A549 (cell line): Measurements from ENCODE around the gene TMEM272. TPM values are rescaled to one million over a fixed set of nuclear protein-coding genes. Genes with fewer than 3 reads are reported as not detected.

ENCODE experiments used
- ATAC-seq, 2 experiments: fragments of 200-7000 bp in 1 of 2; fragments of >200 bp in 1 of 2; cut with Nextera tagmentation in 1 of 2; cut with Tn5 transposase in 1 of 2; 3 replicates each; pipeline versions ENCODE4 v1.8.0 to v1.9.1; 2018 to 2020; ENCODE audit warnings: mild to moderate bottlenecking in 1 of 2, moderate library complexity in 1 of 2
- CTCF ChIA-PET: fragments of 300-600 bp; sonication (Branson Sonifier 250); formaldehyde crosslinking; extraction: SDS; loops from one replicate; lab custom pipeline; 2021; ENCODE audit warnings: antibody characterized with exemption, inconsistent platforms; lab: Yijun Ruan, JAX
- POLR2A ChIA-PET: fragments of 350-600 bp; formaldehyde crosslinking; extraction: SDS; loops from one replicate; lab custom pipeline; 2021; ENCODE audit warnings: antibody characterized with exemption, inconsistent platforms; lab: Yijun Ruan, JAX
- DNase-seq, 2 experiments: peaks; one replicate each; pipeline versions ENCODE4 v3.0.0 to v3.0.0-alpha.2; 2011 to 2016; ENCODE audit warnings: low read depth in 1 of 2, low spot score in 1 of 2
- FAIRE-seq: peaks from 2 replicates; lab custom pipeline; 2011; peaks lifted over from hg19 to GRCh38; lab: Jason Lieb, UNC
- H3K27ac ChIP-seq, 2 experiments: fragments of >200 bp; sonication (Bioruptor Twin); formaldehyde crosslinking; 3 replicates each; pipeline ENCODE4 v1.5.1; 2016 to 2017
- H3K4me1 ChIP-seq: fragments of >200 bp; sonication (Bioruptor Twin); formaldehyde crosslinking; 3 replicates; pipeline ENCODE4 v1.6.1; 2016
- H3K4me2 ChIP-seq: fragments of >200 bp; sonication (Bioruptor Twin); formaldehyde crosslinking; 3 replicates; pipeline ENCODE4 v1.6.1; 2016
- H3K4me3 ChIP-seq: fragments of >200 bp; sonication (Bioruptor Twin); formaldehyde crosslinking; 3 replicates; pipeline ENCODE4 v1.5.1; 2016
- H3K9me3 ChIP-seq: fragments of >200 bp; sonication (Bioruptor Twin); formaldehyde crosslinking; 3 replicates; pipeline ENCODE4 v1.6.1; 2016
- BHLHE40 ChIP-seq: IDR thresholded peaks from 2 replicates; pipeline ENCODE4 v1.6.1; 2012; ENCODE audit warnings: low read depth, low read length, inconsistent platforms
- CHD2 ChIP-seq: fragments of 150-350 bp; IDR thresholded peaks from 2 replicates; pipeline ENCODE4 v1.6.1; 2014; ENCODE audit warnings: low read length; ENCODE audit not compliant: partially characterized antibody
- FOSL2 ChIP-seq, 2 experiments: fragments of 450-650 bp in 1 of 2; fragments of >200 bp in 1 of 2; sonication (Bioruptor Twin) in 1 of 2; formaldehyde crosslinking; IDR thresholded peaks; 2 replicates each; pipeline versions ENCODE4 v1.5.0 to v1.6.1; 2016 to 2020; ENCODE audit warnings: mild to moderate bottlenecking in 1 of 2, moderate library complexity in 1 of 2
- FOXS1 ChIP-seq: fragments of 250-450 bp; sonication (Bioruptor Pico); IDR thresholded peaks from 2 replicates; pipeline ENCODE4 v1.5.0; 2020; ENCODE audit warnings: mild to moderate bottlenecking, moderate library complexity
- GATA3 ChIP-seq: IDR thresholded peaks from 2 replicates; pipeline ENCODE4 v1.6.1; 2012; ENCODE audit warnings: borderline replicate concordance
- HEYL ChIP-seq: fragments of 250-450 bp; sonication (Bioruptor Pico); IDR thresholded peaks from 2 replicates; pipeline ENCODE4 v1.8.0; 2021; ENCODE audit warnings: mild to moderate bottlenecking, moderate library complexity
- NR3C1 ChIP-seq: fragments of >200 bp; sonication (Bioruptor Twin); formaldehyde crosslinking; IDR thresholded peaks from 3 replicates; pipeline ENCODE4 v1.6.1; 2017
- RAD21 ChIP-seq, 2 experiments: fragments of >200 bp in 1 of 2; sonication (Bioruptor Twin) in 1 of 2; formaldehyde crosslinking in 1 of 2; IDR thresholded peaks in 1 of 2; conservative IDR thresholded peaks in 1 of 2; 2 replicates in 1 of 2; 3 replicates in 1 of 2; pipeline ENCODE4 v1.6.1; 2012 to 2018; ENCODE audit warnings: inconsistent platforms in 1 of 2
- RARB ChIP-seq: fragments of 250-450 bp; sonication (Bioruptor Pico); IDR thresholded peaks from 2 replicates; pipeline ENCODE4 v1.8.0; 2021; ENCODE audit warnings: mild to moderate bottlenecking, moderate library complexity
- ZNF302 ChIP-seq: fragments of 250-450 bp; sonication (Bioruptor Pico); IDR thresholded peaks from 2 replicates; pipeline ENCODE4 v1.9.0; 2021; ENCODE audit warnings: inconsistent platforms, mild to moderate bottlenecking, moderate library complexity
- WGBS: methylation state at CpG from one replicate; pipeline ENCODE4 v1.1.6; 2017; ENCODE audit errors: missing lambda C conversion rate; 5-methylcytosine and 5-hydroxymethylcytosine counted together
- polyA plus RNA-seq, 4 experiments: library from polyadenylated mRNA; depleted of rRNA in 3 of 4; stranded (reverse); fragments of >200 nt; fragmentation: RNase III in 1 of 4; extraction: RNeasy Plus Mini Kit Qiagen cat#74134 plus additional on column Dnase treatment in 1 of 4; gene quantifications; 2 replicates in 3 of 4; 3 replicates in 1 of 4; pipeline ENCODE4 v1.2.3, GENCODE V29; 2011 to 2017
- TF ChIP-seq, protein P1 (sequence below): fragments of >200 bp; sonication (Bioruptor Twin); formaldehyde crosslinking; IDR thresholded peaks from 3 replicates; pipeline ENCODE4 v1.5.1; 2016
- TF ChIP-seq, protein P2 (sequence below): fragments of >200 bp; sonication (Bioruptor Twin); formaldehyde crosslinking; IDR thresholded peaks from 3 replicates; pipeline ENCODE4 v1.6.1; 2016
- TF ChIP-seq, protein P3 (sequence below): fragments of 150-350 bp; IDR thresholded peaks from 2 replicates; pipeline ENCODE4 v1.6.1; 2014; ENCODE audit warnings: low read depth, mild to moderate bottlenecking, low read length
- TF ChIP-seq, protein P4 (sequence below): IDR thresholded peaks from 2 replicates; pipeline ENCODE4 v1.6.1; 2012; ENCODE audit warnings: low read depth, borderline replicate concordance
- TF ChIP-seq, protein P5 (sequence below): fragments of 200-600 bp; sonication (generic); IDR thresholded peaks from 2 replicates; pipeline ENCODE4 v1.6.1; 2016; ENCODE audit warnings: antibody characterized with exemption, mild to moderate bottlenecking, moderate library complexity

The TMEM272 gene
- polyA plus RNA-seq, 2 of the 4 experiments (the other 2 are of a cell fraction) = not detected

DNA sequence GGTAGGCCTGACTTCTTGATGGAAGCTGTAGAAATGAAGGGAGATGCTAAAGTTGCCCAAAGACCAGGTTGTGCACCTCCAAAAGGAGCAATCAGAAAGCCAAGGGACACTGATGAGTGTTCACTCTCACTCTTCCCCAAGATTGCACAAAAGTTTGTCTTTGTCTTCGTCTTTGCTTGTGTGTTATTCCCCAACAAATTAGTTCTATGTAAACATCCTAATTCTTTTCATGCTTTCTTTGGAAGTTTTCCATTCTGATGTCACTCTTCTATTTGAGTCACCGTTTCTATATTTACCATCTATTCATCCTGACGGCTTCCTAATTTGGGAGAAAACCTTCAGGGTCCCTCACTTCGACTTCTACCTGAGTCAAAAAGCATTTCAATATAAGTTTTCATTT is 3.7 kb upstream of the TMEM272 start (continued):
- TF ChIP-seq, protein P1, sequence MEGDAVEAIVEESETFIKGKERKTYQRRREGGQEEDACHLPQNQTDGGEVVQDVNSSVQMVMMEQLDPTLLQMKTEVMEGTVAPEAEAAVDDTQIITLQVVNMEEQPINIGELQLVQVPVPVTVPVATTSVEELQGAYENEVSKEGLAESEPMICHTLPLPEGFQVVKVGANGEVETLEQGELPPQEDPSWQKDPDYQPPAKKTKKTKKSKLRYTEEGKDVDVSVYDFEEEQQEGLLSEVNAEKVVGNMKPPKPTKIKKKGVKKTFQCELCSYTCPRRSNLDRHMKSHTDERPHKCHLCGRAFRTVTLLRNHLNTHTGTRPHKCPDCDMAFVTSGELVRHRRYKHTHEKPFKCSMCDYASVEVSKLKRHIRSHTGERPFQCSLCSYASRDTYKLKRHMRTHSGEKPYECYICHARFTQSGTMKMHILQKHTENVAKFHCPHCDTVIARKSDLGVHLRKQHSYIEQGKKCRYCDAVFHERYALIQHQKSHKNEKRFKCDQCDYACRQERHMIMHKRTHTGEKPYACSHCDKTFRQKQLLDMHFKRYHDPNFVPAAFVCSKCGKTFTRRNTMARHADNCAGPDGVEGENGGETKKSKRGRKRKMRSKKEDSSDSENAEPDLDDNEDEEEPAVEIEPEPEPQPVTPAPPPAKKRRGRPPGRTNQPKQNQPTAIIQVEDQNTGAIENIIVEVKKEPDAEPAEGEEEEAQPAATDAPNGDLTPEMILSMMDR = no peak
- TF ChIP-seq RAD21 (conservative IDR thresholded peaks at IDR 0.05 in 1 of 2, IDR thresholded peaks at IDR 0.05 in 1 of 2) (no peak), BHLHE40 (no peak), ZNF302 (no peak)

DNA sequence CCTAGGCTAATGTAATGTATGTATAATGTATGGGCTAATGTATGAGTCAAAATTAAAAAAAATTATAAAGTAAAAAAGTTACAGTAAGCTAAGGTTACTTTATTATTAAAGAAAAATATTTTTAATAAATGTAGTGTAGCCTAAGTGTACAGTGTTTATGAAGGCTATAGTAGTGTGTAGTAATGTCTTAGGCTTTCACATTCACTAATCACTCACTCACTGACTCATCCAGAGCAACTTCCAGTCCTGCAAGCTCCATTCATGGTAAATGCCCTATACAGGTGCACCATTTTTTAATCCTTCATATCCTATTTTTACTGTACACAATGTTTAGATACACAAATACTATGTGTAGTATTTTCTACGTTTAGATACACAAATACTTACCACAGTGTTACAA is 1.8 kb upstream of the TMEM272 start:
- H3K4me2 ChIP-seq = no peak overlapping the region
- DNase-seq (no peak), FAIRE-seq (no peak), ATAC-seq (no peak)
- 18% methylated on average over 1 of the region's 1 CpG for WGBS
- no peak overlapping the region for H3K4me3 ChIP-seq
- H3K4me1 ChIP-seq = 0 out of 3 replicates have a peak, but pooled peaks cover 5% of the 10 kb centered on the region
- no peak for TF ChIP-seq GATA3
- TF ChIP-seq NR3C1 = no peak
- TF ChIP-seq, protein P2, sequence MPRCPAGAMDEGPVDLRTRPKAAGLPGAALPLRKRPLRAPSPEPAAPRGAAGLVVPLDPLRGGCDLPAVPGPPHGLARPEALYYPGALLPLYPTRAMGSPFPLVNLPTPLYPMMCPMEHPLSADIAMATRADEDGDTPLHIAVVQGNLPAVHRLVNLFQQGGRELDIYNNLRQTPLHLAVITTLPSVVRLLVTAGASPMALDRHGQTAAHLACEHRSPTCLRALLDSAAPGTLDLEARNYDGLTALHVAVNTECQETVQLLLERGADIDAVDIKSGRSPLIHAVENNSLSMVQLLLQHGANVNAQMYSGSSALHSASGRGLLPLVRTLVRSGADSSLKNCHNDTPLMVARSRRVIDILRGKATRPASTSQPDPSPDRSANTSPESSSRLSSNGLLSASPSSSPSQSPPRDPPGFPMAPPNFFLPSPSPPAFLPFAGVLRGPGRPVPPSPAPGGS = no peak
- TF ChIP-seq, protein P3, sequence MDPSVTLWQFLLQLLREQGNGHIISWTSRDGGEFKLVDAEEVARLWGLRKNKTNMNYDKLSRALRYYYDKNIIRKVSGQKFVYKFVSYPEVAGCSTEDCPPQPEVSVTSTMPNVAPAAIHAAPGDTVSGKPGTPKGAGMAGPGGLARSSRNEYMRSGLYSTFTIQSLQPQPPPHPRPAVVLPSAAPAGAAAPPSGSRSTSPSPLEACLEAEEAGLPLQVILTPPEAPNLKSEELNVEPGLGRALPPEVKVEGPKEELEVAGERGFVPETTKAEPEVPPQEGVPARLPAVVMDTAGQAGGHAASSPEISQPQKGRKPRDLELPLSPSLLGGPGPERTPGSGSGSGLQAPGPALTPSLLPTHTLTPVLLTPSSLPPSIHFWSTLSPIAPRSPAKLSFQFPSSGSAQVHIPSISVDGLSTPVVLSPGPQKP = no peak
- TF ChIP-seq RARB = no peak
- no peak for TF ChIP-seq FOSL2 (IDR thresholded peaks at IDR 0.05)
- TF ChIP-seq FOSL2 (CRISPR knock-in tag; IDR thresholded peaks at IDR 0.05) = no peak
- TF ChIP-seq, protein P4, sequence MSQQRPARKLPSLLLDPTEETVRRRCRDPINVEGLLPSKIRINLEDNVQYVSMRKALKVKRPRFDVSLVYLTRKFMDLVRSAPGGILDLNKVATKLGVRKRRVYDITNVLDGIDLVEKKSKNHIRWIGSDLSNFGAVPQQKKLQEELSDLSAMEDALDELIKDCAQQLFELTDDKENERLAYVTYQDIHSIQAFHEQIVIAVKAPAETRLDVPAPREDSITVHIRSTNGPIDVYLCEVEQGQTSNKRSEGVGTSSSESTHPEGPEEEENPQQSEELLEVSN = no peak
- TF ChIP-seq HEYL (CRISPR knock-in tag) = no peak
- TF ChIP-seq FOXS1 = no peak
- no peak for TF ChIP-seq CHD2
- TF ChIP-seq, protein P5, sequence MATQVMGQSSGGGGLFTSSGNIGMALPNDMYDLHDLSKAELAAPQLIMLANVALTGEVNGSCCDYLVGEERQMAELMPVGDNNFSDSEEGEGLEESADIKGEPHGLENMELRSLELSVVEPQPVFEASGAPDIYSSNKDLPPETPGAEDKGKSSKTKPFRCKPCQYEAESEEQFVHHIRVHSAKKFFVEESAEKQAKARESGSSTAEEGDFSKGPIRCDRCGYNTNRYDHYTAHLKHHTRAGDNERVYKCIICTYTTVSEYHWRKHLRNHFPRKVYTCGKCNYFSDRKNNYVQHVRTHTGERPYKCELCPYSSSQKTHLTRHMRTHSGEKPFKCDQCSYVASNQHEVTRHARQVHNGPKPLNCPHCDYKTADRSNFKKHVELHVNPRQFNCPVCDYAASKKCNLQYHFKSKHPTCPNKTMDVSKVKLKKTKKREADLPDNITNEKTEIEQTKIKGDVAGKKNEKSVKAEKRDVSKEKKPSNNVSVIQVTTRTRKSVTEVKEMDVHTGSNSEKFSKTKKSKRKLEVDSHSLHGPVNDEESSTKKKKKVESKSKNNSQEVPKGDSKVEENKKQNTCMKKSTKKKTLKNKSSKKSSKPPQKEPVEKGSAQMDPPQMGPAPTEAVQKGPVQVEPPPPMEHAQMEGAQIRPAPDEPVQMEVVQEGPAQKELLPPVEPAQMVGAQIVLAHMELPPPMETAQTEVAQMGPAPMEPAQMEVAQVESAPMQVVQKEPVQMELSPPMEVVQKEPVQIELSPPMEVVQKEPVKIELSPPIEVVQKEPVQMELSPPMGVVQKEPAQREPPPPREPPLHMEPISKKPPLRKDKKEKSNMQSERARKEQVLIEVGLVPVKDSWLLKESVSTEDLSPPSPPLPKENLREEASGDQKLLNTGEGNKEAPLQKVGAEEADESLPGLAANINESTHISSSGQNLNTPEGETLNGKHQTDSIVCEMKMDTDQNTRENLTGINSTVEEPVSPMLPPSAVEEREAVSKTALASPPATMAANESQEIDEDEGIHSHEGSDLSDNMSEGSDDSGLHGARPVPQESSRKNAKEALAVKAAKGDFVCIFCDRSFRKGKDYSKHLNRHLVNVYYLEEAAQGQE = no peak
- no peak overlapping the region for H3K27ac ChIP-seq
- ChIA-PET POLR2A (no interaction called here), CTCF (interaction anchor here (0.8 to 2.4 kb wide), 5 partner anchors 9 to 282 kb away, joined by 3 to 7 read pairs (median 3); partner anchors contain the start of gene NEK5)
- H3K9me3 ChIP-seq = no peaks in the 10 kb centered on the region
